OCI-LY3 (cell line): ENCODE data around the gene DNAJC1.

ENCODE experiments used
- H2AFZ ChIP-seq: fragments of 200-600, 300-600 bp; shearing (Covaris generic); 2 replicates; pipeline ENCODE4 v1.6.0; 2014; ENCODE audit warnings: antibody characterized with exemption, low read depth, low read length
- H3K27ac ChIP-seq: fragments of 200-600, 300-600 bp; sonication (generic); 2 replicates; pipeline ENCODE4 v1.5.1; 2014; ENCODE audit warnings: mild to moderate bottlenecking, low read length, moderate library complexity, mixed read lengths
- H3K27me3 ChIP-seq: fragments of 200-600, 300-600 bp; sonication (generic); 2 replicates; pipeline ENCODE4 v1.6.1; 2014; ENCODE audit warnings: low read depth, low read length, mixed read lengths
- H3K36me3 ChIP-seq: fragments of 200-600, 300-600 bp; sonication (generic); replicated peaks from 2 replicates; pipeline ENCODE3; 2014; ENCODE audit warnings: low read depth, low read length, mixed read lengths
- H3K4me1 ChIP-seq: fragments of 300-600, 200-600 bp; sonication (generic); 2 replicates; pipeline ENCODE4 v1.6.1; 2014; ENCODE audit warnings: low read length, mixed read lengths
- H3K4me2 ChIP-seq: fragments of 200-600, 300-600 bp; sonication (generic); 2 replicates; pipeline ENCODE4 v1.6.1; 2014; ENCODE audit warnings: low read length, mixed read lengths
- H3K4me3 ChIP-seq: fragments of 300-600, 200-600 bp; sonication (generic); 2 replicates; pipeline ENCODE4 v1.5.1; 2014; ENCODE audit warnings: antibody characterized with exemption, mild to moderate bottlenecking, low read length, moderate library complexity
- H3K79me2 ChIP-seq: fragments of 300-600, 200-600 bp; shearing (Covaris generic); 2 replicates; pipeline ENCODE4 v1.6.1; 2014; ENCODE audit warnings: mild to moderate bottlenecking, low read length, mixed read lengths
- H3K9ac ChIP-seq: fragments of 300-600, 200-600 bp; shearing (Covaris generic); 2 replicates; pipeline ENCODE4 v1.6.0; 2014; ENCODE audit warnings: mild to moderate bottlenecking, low read length, moderate library complexity
- H3K9me3 ChIP-seq: fragments of 200-600, 300-600 bp; shearing (Covaris generic); 2 replicates; pipeline ENCODE4 v1.6.1; 2014; ENCODE audit warnings: low read length, mixed read lengths; ENCODE audit not compliant: insufficient read depth
- H4K20me1 ChIP-seq: fragments of 200-600, 300-600 bp; sonication (generic); 2 replicates; pipeline ENCODE4 v1.6.1; 2016; ENCODE audit warnings: low read length, mixed read lengths; ENCODE audit not compliant: insufficient read depth
- EZH2phosphoT487 ChIP-seq: fragments of 200-600 bp; shearing (Covaris generic); IDR thresholded peaks from 2 replicates; pipeline ENCODE4 v1.6.1; 2018; ENCODE audit warnings: antibody characterized with exemption, mixed run types, low read depth
- TF ChIP-seq, protein P1 (sequence below): fragments of 200-600, 300-600 bp; sonication (generic); IDR thresholded peaks from 2 replicates; pipeline ENCODE4 v1.5.1; 2014; ENCODE audit warnings: antibody characterized with exemption, low read length, low read depth

Gene DNAJC1

DNA sequence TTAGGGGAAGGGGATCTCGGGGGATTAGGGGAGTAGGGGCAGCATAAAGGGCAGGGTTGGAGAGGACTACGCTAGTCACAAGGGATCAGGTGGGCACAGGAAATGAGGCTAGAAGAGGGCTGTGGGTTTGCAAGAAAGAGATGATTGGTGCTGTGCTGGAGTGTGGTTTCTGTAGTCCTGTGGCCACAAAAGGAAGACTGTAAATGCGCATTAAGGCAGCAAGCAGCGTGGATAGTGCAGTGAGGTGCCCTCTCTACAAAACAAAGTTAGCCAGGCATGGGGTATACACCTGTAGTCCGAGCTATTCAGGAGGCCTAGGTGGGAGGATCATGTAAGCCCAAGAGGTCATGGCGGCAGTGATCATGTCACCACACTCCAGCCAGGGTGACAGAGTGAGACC, 257.4 kb downstream of the DNAJC1 start:
- H3K27me3 ChIP-seq = no peaks in the 10 kb centered on the region
- H2AFZ ChIP-seq = no peak overlapping the region
- H3K4me2 ChIP-seq = no peak overlapping the region
- no peaks in the 10 kb centered on the region for H3K4me1 ChIP-seq
- H3K9ac ChIP-seq = no peak overlapping the region
- TF ChIP-seq, protein P1, sequence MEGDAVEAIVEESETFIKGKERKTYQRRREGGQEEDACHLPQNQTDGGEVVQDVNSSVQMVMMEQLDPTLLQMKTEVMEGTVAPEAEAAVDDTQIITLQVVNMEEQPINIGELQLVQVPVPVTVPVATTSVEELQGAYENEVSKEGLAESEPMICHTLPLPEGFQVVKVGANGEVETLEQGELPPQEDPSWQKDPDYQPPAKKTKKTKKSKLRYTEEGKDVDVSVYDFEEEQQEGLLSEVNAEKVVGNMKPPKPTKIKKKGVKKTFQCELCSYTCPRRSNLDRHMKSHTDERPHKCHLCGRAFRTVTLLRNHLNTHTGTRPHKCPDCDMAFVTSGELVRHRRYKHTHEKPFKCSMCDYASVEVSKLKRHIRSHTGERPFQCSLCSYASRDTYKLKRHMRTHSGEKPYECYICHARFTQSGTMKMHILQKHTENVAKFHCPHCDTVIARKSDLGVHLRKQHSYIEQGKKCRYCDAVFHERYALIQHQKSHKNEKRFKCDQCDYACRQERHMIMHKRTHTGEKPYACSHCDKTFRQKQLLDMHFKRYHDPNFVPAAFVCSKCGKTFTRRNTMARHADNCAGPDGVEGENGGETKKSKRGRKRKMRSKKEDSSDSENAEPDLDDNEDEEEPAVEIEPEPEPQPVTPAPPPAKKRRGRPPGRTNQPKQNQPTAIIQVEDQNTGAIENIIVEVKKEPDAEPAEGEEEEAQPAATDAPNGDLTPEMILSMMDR = no peak
- no peaks in the 10 kb centered on the region for H4K20me1 ChIP-seq
- no peak overlapping the region for H3K4me3 ChIP-seq
- no peak overlapping the region for H3K27ac ChIP-seq
- no peaks in the 10 kb centered on the region for H3K79me2 ChIP-seq
- no peaks in the 10 kb centered on the region for H3K9me3 ChIP-seq
- H3K36me3 ChIP-seq = peaks cover 2% of the 10 kb centered on the region

DNA sequence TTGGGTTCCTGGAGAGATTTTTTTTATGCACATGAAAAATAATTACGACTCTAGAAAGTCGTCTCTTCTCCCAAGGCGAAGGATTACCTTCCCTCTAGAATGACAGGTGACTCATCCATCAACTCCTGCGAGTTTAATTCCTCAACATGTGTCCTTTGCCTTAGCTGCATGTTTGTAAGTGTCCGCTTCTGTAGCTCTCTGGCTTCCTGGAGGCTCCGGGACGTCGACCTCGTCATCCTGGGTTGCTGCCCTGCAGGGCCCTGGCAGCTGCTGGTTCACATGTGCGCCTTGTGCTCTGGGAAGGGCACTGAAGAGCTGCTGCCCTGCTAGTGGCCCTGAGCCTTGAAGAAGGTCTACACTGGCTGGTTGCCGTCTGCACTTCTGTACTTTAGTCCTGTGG, 259.3 kb downstream of the DNAJC1 start:
- Histone ChIP-seq H3K9me3 (no peaks in the 10 kb centered on the region), H4K20me1 (no peaks in the 10 kb centered on the region), H3K27me3 (no peaks in the 10 kb centered on the region), H3K4me1 (no peaks in the 10 kb centered on the region), H3K9ac (no peak overlapping the region), H2AFZ (no peak overlapping the region), H3K4me2 (no peak overlapping the region), H3K27ac (no peak overlapping the region), H3K36me3 (peaks cover 2% of the 10 kb centered on the region), H3K79me2 (no peaks in the 10 kb centered on the region), H3K4me3 (no peak overlapping the region)
- TF ChIP-seq EZH2phosphoT487 = no peak
- TF ChIP-seq, protein P1 = no peak

DNA sequence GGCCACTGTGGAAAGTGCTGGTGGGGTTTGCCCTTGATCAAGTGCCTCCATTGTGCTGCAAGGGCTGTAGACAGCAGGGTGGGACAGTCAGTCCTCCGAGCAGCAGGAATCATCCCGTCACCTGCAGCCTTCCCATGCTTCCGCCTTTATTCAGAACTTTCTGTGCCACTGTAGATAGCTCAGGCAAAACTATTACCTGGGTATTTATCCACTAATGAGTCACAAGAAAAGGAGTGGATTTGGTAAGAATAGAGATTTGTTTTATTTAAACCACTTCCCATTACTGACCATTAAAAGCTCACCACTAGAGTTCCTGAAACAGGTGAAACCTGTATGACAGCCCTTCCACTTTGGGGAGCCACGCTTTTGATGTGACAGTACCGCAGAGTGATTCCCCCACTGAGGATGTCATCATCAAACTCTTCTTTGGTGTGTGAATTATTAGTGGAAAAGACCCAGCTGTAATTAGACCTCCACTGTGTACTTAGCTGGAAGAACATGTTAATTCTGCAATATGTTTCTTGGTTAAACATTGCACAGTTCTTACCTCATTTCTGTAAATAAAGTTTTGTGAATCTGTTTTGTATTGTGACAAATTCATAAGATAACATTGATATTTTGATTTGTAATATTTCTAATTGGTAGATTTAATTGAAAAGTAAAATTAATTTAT, 260.7 kb downstream of the DNAJC1 start:
- no peak for TF ChIP-seq EZH2phosphoT487
- TF ChIP-seq, protein P1 = no peak
- no peaks in the 10 kb centered on the region for H4K20me1 ChIP-seq
- no peaks in the 10 kb centered on the region for H3K27me3 ChIP-seq
- H3K4me2 ChIP-seq = no peak overlapping the region
- no peak overlapping the region for H2AFZ ChIP-seq
- peaks cover 2% of the 10 kb centered on the region for H3K36me3 ChIP-seq
- no peaks in the 10 kb centered on the region for H3K9me3 ChIP-seq
- no peak overlapping the region for H3K9ac ChIP-seq
- no peaks in the 10 kb centered on the region for H3K4me1 ChIP-seq
- H3K27ac ChIP-seq = no peak overlapping the region
- no peak overlapping the region for H3K4me3 ChIP-seq
- H3K79me2 ChIP-seq = no peaks in the 10 kb centered on the region

DNA sequence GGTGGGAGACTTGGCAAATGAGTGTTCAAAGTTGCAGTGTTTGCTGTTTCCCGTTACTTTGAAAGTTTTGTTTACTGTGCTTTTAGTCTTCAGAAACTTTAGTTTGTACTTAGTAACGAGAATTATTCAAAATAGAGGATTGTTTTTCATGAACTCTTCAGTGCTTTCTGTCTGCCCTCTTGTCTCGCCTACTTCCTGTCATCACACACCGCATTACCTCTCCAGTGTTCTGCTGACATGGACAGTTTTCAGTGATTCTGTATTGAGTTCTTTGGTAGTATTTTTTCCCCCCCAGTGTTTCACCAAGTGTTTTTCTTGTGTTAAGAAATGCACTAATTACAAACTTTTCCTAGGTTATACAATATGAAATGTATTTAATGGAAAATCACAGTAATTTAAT, 262.5 kb downstream of the DNAJC1 start:
- no peak overlapping the region for H2AFZ ChIP-seq
- no peaks in the 10 kb centered on the region for H3K27me3 ChIP-seq
- no peaks in the 10 kb centered on the region for H4K20me1 ChIP-seq
- no peaks in the 10 kb centered on the region for H3K4me1 ChIP-seq
- no peaks in the 10 kb centered on the region for H3K79me2 ChIP-seq
- H3K36me3 ChIP-seq = peaks cover 2% of the 10 kb centered on the region
- H3K4me2 ChIP-seq = no peak overlapping the region
- H3K9me3 ChIP-seq = no peaks in the 10 kb centered on the region
- no peak overlapping the region for H3K9ac ChIP-seq
- TF ChIP-seq EZH2phosphoT487 = no peak
- TF ChIP-seq, protein P1 = no peak
- H3K27ac ChIP-seq = no peak overlapping the region
- H3K4me3 ChIP-seq = no peak overlapping the region
